HG02885 (cell line): ENCODE results near the gene BAHD1.
A peak's percentile ranks its signal among the peaks of the same experiment; 100 is the strongest.

ENCODE experiments used
- ATAC-seq: cut with Tn5 transposase; IDR thresholded peaks from one replicate; pipeline ENCODE4 v1.9.1; 2021; ENCODE audit warnings: mild to moderate bottlenecking; ENCODE audit not compliant: unreplicated experiment, poor library complexity

The BAHD1 gene

DNA sequence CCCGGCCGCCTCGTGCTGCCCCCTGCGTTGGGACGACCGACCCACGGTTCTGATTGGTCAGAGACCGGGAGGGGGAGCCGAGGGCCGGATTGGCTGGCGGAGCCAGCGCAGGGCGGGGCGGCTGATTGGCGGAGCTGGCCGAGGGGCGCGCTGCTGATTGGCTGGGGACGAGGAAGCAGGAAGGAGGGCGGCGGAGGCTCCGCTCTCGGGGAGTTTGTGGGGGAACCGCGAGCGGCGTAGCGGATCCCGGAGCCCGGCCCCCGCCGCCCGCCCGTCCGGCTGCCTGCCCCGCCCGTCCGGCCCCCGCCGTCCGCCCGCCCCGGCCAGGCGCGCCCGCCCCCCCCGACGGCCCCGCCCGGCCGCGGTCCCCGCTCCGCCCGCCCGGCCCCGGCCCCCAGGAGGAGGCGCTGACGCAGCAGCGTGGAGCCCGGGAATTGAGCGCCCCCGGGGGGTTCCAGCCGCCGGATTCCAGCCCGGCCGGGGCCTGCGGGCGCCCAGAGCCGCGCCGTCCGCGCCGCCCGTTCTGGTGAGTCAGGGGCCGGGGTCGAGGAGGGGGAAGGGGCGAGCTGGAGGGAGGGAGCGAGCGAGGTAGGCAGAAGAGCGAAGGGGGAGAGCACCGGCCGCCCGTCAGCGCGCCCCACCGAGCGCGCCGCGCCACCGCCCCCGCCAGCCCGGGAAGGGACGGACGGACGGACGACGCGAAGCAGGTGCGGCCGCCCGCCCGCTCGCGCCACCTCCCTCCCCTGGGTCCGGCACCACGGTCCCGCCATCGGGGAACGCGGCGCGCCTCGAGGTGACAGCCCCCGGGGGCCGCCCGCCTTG is at the start of gene BAHD1:
Gene BAHD1 (plus strand): TSS at position 211 of the 822 bp plus-strand sequence. CDS start 17,512 bp downstream, outside the sequence.
- peak; percentile 89 for ATAC-seq

DNA sequence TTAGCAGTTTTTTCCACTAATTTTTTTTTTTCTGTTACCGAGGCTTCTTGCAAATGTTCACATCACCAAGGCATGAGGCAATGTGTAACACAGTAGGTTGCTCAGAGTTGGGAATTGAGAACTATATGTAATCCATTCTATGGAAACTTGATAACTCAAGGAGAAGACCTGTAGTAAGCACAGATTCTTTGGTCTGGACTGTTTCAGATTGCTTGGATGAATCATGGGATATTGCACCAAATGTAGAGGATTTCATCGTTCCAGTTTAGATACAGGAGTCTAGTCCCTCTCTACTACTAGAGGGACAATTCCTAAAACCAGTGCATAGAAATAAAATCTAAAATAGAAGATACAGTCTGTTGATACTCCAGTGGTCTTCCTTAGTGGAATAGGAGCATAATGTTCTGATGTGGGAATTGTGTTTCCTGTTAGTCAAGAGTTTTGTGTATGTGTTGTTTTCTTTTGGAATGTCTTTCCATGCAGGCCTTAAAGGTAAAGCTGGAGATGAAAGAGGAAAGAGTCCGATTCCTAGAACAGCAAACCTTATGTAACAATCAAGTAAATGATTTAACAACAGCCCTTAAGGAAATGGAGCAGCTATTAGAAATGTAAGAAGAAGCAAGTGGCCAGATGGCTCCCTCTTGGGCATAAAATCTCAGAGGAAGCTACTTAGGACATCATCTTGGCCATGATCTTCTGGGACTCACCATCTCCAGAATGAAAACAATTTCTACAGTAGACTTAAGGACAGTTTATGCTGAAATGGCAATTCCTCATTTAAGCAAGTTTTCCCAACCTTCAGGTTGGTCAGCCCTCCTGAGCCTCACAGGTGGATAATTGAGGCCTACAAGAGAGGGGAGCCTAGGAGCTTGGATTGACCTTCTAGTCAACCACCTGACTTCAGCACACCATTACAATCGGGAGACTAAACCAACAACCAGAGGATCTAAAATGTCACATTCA is 47.5 kb upstream of the BAHD1 start:
- no peak for ATAC-seq

DNA sequence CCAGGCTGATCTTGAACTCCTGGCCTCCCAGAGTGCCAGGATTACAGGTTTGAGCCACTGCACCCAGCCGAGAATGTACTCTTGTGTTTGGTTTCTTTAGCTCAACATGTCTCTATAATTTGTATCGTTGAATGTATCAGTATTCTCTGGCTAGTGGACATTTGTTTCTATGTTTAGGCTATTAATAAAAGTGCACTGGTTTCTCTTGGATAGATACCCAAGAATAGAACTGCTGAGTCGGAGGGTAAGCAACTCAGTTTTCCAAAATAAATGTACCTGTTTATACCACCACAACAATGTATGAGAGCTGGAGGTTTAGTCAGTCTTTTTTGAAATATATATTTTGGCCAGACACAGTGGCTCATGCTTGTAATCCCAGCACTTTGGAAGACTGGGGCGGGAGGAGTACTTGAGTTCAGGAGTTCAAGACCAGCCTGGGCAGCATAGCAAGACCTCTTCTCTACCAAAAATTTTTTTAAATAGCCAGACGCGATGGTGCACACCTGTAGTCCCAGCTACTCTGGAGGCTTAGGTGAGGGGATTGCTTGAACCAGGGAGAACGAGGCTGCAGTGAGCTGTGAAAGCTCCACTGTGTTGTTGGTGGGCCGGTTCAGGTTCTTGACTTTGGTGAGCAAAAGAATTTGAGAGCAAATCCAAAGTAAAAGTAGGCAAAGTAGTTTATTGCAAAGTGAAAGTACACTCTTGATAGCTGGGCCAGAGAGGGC is 42.9 kb upstream of the BAHD1 start:
- peak; percentile 5 for ATAC-seq

DNA sequence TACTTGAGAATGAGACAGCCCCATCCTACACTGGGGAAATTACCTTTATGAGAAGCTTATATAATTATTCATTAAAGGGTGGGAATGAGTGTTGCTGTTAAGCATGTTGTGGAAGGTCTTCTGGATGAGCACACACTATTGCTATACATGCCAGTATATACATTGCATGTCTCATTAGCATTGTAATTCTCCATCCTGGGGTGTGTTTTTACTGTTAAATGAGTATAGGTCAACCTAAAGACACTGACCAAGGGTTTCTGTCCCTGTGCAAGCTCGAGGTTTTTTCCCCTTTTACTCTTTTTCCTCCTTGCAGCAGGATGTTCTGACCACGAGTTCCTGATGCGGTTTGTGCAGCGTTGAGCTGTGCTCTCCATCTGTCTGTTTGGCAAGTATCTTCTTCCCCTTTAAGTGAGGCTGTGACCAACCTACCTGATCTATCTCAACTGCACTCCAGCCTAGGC is 42.3 kb upstream of the BAHD1 start:
- peak; percentile 69 for ATAC-seq

DNA sequence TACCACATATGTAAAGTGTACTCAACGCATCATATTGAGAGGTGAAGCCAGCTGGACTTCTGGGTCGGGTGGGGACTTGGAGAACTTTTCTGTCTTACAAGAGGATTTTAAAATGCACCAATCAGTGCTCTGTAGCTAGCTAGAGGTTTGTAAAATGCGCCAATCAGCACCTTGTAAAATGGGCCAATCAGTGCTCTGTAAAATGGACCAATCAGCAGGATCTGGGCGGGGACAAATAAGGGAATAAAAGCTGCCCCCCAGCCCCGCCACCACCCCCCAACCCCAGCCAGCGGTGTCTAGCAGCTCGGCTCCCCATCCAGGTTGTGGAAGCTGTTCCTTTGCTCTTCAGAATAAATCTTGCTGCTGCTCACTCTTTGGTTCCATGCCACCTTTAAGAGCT is 41.4 kb upstream of the BAHD1 start:
- ATAC-seq: no peak

DNA sequence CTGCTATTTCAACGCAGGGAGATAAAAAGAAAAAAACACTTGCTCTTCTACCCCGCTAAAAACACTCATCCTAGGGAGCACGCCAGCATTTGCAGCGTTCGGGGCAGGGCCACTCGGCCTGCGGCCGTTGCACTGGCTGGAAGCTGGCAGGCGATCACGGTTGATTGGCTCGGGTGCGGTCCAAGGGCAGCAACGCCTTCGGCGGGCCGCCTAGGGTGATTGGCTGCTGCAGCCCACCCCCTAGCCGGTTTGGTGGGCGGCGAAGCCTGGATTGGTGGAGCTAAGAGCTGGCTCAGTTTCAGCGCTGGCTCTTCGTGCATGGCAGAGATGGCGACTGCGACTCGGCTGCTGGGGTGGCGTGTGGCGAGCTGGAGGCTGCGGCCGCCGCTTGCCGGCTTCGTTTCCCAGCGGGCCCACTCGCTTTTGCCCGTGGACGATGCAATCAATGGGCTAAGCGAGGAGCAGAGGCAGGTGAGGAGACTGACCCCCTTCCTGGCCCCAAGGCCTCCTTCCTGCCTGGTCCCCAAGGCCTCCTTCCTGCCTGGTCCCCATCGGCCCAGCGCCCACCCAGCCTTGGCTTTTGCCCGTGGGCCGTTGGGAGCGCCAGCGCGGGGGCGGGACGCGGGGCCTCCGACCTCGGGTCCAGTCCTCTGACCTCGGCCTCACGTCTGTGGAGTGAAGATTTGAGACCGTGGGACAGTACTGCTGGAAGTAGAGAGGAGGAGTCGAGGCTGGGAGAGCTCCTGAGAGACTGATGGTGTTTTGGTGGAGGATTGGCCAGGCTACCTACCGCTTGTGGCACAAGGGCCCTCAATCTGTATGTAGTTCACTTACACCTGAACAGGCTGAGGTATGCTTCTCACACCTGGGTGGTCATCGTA is 35.0 kb upstream of the BAHD1 start, which contains the start of gene IVD:
Gene IVD (plus strand): TSS at position 295 of the 881 bp plus-strand sequence. CDS start 33 bp downstream, at position 328.
- peak; percentile 80 for ATAC-seq

DNA sequence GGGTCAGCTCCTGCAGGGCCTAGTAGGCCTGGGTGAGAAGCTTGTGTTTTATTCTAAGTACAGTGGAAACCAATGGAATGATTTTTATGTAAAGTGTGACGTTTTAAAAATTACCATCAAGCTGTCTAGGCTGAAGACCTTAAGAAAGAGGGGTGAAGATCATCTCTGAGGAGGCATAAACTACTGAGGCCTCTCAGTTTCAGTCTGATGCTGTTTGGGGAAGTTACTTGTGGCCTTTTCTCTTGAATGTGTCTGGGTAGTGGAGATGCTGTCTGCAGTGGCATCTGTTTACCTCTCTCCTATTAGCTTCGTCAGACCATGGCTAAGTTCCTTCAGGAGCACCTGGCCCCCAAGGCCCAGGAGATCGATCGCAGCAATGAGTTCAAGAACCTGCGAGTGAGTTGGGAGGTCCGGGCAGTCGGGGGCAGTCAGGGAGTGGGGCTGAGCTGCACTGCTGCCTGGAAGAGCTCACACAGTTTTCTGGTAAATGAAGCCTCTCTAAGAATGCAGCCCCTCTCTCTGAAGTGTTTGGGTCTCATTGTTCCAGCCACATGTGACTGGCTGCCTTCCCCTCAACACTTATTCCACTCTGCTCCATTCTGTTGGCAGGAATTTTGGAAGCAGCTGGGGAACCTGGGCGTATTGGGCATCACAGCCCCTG is 33.3 kb upstream of the BAHD1 start:
- peak; percentile 74 for ATAC-seq

DNA sequence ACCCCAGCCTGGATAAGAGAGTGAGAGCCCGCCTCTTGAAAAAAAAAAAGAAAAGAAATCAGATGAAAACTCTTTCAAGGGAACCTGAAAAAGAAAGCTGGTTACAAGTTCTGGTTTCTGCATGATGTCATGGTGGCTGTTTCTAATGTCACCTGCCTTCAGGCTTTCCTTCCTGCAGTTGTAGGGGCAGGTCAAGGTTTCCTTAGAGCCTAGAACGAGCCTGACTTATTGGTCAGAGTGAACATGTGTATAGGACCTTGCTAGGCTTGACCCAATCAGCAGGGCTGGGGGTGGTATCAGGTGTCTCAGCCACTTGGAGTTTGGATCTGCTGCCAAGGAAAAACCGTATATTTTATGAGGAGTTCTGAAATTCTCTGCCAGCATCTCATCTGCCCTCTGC is 31.4 kb upstream of the BAHD1 start:
- ATAC-seq: peak; percentile 27

DNA sequence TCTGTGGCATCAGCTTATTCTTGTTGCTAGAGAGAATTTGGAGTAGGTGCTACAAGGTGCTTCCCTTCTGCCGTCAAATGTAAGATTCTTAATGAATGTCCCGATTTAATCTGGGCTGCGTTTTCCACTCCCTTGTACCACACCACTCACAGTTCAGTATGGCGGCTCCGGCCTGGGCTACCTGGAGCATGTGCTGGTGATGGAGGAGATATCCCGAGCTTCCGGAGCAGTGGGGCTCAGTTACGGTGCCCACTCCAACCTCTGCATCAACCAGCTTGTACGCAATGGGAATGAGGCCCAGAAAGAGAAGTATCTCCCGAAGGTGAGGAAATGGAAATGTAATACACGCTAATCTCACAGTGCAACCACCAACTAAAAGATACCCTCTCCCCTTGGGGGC is 30.3 kb upstream of the BAHD1 start:
- ATAC-seq: no peak

DNA sequence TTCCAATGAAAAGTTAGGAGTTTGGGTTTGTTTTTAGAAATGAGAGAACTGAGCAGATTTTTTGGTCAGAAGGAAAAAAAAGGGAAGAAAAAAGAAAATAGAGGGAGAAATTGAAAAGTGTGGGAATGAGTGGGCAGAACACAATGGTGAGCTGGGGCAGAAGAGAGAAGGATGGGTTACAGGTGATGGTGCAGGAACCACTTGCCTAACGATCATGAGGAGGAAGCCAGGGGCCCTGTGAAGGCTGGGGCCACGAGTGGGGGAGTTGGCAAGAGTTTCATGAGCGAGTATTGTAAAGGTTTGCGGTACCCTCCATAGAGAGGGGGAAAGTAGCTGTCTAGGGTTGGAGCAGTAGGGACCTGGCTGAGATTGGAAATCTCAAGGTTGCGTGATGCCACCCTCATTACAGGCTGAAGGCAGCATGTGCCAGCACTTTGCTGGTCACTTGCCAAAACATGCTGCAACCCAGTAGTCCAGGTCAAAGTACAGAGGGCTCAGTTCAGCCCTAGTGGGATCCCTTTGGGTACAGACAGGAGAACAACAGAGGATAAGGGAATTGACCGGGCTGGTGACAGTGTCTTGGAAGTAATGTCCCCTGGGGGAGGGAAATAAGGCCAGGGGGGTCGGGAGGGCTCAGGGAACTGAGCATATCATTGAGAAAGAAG is 28.5 kb upstream of the BAHD1 start:
- no peak for ATAC-seq

DNA sequence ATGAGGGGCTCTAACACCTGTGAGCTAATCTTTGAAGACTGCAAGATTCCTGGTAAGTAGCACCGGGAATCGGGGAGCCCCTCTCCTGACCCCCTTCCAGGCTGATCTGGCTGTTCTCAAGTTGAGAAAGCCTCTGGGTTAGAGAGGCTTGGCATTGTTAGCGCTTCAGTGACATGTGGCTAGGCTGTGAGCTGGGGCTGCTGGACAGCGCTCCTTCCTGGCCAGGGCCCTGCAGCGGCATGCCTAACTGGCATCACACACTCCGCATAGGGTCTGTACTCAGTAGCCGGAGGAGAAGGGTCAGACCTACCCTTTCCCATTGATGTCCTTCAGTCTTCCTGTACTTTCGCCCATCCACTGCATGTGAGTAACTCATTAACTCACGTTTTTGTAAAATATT is 27.7 kb upstream of the BAHD1 start:
- ATAC-seq: no peak

DNA sequence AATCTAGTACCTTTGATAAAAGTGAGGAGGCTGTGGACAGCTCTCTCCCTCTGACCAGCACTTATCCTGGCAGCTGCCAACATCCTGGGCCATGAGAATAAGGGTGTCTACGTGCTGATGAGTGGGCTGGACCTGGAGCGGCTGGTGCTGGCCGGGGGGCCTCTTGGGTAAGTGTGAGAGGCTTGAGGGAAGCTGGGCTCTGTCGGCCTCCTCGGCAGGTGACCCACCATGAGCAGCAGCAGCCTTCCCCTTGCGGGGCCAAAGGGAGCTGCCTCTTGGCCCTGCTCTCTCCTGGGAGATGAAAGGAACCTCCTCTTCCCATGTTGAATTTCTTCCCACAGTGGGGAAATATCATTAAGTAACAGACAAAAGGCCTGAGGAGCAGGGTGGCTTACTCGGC is 25.9 kb upstream of the BAHD1 start:
- ATAC-seq: no peak

DNA sequence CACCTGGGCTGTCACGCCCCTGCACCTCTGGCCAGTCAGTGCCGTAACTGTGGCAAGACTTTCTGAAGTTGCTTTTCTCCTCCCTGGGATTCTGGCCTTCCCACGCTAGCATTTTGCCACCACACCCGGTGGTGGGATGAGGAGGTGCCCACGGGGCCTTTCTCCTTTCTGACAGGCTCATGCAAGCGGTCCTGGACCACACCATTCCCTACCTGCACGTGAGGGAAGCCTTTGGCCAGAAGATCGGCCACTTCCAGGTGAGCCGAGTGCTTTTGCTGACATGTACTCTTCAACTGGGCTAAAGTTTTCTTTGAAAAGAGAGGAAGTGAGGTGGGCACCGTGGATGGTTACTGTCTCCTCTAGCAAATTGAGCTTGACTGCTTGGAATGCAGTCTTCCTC is 25.5 kb upstream of the BAHD1 start:
- no peak for ATAC-seq

DNA sequence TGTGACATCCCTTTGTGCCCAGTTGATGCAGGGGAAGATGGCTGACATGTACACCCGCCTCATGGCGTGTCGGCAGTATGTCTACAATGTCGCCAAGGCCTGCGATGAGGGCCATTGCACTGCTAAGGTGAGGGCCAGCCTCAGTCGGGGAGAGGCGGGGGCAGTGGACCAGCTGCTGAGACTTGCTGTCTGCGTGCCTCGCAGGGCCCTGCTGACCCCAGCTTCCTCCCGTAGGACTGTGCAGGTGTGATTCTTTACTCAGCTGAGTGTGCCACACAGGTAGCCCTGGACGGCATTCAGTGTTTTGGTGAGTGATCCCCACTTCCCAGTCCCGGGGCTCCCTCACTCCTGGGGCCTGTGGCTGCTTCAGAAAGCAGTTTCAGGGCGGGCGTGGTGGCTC is 24.7 kb upstream of the BAHD1 start:
- ATAC-seq: no peak

DNA sequence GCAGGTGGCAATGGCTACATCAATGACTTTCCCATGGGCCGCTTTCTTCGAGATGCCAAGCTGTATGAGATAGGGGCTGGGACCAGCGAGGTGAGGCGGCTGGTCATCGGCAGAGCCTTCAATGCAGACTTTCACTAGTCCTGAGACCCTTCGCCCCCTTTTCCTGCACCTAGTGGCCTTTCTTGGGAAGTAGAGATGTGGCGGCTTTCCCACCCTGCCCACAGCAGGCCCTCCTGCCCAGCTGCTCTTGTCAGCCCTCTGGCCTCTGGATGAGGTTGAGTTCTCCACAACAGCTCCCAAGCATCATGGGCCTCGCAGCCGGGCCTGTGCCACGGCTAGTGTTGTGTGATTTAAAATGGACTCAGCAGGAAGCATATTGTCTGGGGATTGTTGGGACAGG is 22.6 kb upstream of the BAHD1 start:
- ATAC-seq: no peak

DNA sequence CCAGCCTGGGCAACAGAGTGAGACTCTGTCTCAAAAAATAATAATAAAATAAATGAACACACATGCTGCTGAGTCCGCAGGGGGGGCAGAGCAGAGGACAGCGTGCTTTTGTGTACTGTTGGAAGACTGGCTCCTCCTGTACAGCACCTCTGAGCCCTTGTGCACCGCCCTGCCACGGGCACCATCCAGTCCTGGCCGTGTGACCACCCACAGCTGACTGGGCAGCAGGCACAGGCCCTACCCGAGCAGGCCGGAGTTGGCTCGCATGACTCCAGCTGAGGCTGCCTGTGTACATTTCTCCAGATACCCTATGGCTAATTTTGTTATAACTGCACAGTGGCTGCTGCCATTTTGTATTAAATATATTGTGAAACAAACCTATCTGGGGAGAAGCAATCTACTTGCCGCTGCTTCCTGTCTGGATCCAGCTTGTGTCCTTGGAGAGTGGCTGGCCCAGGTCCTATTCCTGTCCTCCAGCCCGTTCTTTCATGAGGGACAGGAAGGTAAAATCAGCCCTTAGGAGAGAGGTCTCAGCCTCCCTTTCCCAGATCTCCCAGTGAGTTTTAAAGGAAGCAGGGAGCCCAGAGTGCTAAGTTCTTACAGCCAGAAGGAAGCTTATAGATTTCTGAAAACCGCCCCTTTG is 20.6 kb upstream of the BAHD1 start:
- no peak for ATAC-seq

DNA sequence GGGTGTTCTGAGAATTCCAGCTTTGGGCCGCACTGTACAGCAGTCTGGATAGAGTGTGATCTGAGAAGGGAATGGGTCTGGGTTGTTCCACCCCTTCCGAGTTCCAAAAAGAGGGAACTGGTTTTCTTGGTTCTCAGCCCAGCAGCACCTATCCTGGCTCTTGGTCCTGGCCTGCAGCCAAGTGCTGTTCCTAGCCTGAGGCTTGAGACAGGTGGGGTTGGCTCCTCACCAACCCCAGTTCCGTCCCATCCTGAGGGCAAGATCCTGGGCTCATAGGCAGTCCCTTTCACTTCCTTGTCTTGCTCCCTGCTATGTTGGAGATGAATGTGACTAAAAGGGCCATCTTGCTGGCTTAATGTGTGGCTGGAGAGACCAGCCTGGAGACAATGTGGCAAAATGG is 20.0 kb upstream of the BAHD1 start:
- no peak for ATAC-seq
